AG10803 (cell line): ENCODE measurements around the gene GLRX3.

Source experiments
- DNase-seq: peaks from one replicate; pipeline ENCODE4 v3.0.0; 2010; ENCODE audit warnings: low read depth
- H3K4me3 ChIP-seq: 2 replicates; pipeline ENCODE4 v1.5.1; 2011; ENCODE audit warnings: mild to moderate bottlenecking, low read length, control low read depth
- CTCF ChIP-seq: conservative IDR thresholded peaks from 2 replicates; pipeline ENCODE4 v1.5.1; 2011; ENCODE audit warnings: mild to moderate bottlenecking, low read length, control low read depth, inconsistent platforms

Gene GLRX3

GRCh38 chr10:130218936-130219335 lies 82.7 kb downstream of the GLRX3 start:
- no peak overlapping the region for H3K4me3 ChIP-seq
- no peak for DNase-seq
- no peak for TF ChIP-seq CTCF

- H3K4me3 ChIP-seq: no peak overlapping the region
- TF ChIP-seq CTCF: no peak
- DNase-seq: no peak
Measured at GRCh38 chr10:130220251-130221185, 84.3 kb downstream of the GLRX3 start.

GRCh38 chr10:130221456-130222375 lies 85.5 kb downstream of the GLRX3 start:
- no peak for TF ChIP-seq CTCF
- DNase-seq: no peak
- no peak overlapping the region for H3K4me3 ChIP-seq

- TF ChIP-seq CTCF: no peak
- H3K4me3 ChIP-seq: no peak overlapping the region
- DNase-seq: no peak
Measured at GRCh38 chr10:130222381-130222780, 86.2 kb downstream of the GLRX3 start.

GRCh38 chr10:130224228-130224627 lies 88.0 kb downstream of the GLRX3 start:
- TF ChIP-seq CTCF: no peak
- no peak for DNase-seq
- no peak overlapping the region for H3K4me3 ChIP-seq

- no peak overlapping the region for H3K4me3 ChIP-seq
- TF ChIP-seq CTCF: no peak
- DNase-seq: no peak
Measured at GRCh38 chr10:130226012-130226411, 89.8 kb downstream of the GLRX3 start.
